PFSK-1 (cell line): ENCODE results near the gene FTL.
A peak's percentile ranks its signal among the peaks of the same experiment; 100 is the strongest.

ENCODE experiments used
- POLR2AphosphoS5 ChIP-seq: IDR thresholded peaks from 2 replicates; pipeline ENCODE4 v1.6.1; 2012; ENCODE audit warnings: low read depth, mild to moderate bottlenecking, control low read depth, low read length, moderate library complexity
- TAF1 ChIP-seq: IDR thresholded peaks from 2 replicates; pipeline ENCODE4 v1.6.1; 2012; ENCODE audit warnings: low read length, control low read depth, borderline replicate concordance; ENCODE audit not compliant: insufficient read depth
- TF ChIP-seq, protein P1 (sequence below), 2 experiments: IDR thresholded peaks; 2 replicates each; pipeline versions ENCODE4 v1.6.1 to v1.8.0; 2011 to 2012; ENCODE audit warnings: low read depth in 2 of 2, low read length in 2 of 2, control low read depth in 1 of 2, inconsistent platforms in 1 of 2, mild to moderate bottlenecking in 1 of 2, moderate library complexity in 1 of 2; ENCODE audit not compliant: insufficient read depth in 1 of 2

DNA sequence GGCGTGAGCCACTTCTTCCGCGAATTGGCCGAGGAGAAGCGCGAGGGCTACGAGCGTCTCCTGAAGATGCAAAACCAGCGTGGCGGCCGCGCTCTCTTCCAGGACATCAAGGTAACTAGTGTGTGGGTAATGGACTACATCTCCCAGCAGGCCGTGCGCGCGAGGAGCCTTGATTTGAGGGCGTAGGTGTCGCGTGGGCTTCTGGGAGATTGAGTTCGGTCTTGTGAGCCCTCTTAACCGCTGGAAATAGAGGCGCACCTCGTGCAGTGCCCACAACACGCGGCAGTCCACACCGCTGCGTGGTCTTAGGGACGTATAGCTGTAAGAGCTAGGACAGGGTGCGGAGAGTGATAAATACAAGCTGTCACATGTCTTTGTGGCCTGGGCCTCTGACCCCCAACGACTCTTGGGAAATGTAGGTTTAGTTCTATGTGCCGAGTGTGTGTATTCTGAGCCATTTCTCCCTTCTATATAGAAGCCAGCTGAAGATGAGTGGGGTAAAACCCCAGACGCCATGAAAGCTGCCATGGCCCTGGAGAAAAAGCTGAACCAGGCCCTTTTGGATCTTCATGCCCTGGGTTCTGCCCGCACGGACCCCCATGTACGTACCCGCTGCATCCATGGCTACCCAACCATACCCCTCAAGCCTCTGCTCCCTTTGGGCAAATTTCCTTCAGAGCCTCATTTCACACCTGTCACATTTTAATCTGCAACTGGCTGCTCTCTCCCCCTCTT, 864 bp downstream of the FTL start:
- TF ChIP-seq POLR2AphosphoS5 (peak; percentile 10; the same call in 1 of the 2 replicates), TAF1 (no peak)
- TF ChIP-seq, protein P1, sequence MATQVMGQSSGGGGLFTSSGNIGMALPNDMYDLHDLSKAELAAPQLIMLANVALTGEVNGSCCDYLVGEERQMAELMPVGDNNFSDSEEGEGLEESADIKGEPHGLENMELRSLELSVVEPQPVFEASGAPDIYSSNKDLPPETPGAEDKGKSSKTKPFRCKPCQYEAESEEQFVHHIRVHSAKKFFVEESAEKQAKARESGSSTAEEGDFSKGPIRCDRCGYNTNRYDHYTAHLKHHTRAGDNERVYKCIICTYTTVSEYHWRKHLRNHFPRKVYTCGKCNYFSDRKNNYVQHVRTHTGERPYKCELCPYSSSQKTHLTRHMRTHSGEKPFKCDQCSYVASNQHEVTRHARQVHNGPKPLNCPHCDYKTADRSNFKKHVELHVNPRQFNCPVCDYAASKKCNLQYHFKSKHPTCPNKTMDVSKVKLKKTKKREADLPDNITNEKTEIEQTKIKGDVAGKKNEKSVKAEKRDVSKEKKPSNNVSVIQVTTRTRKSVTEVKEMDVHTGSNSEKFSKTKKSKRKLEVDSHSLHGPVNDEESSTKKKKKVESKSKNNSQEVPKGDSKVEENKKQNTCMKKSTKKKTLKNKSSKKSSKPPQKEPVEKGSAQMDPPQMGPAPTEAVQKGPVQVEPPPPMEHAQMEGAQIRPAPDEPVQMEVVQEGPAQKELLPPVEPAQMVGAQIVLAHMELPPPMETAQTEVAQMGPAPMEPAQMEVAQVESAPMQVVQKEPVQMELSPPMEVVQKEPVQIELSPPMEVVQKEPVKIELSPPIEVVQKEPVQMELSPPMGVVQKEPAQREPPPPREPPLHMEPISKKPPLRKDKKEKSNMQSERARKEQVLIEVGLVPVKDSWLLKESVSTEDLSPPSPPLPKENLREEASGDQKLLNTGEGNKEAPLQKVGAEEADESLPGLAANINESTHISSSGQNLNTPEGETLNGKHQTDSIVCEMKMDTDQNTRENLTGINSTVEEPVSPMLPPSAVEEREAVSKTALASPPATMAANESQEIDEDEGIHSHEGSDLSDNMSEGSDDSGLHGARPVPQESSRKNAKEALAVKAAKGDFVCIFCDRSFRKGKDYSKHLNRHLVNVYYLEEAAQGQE (IDR thresholded peaks at IDR 0.05; ENCODE audit: insufficient read depth in 1 of 2, low read depth in 2 of 2, low read length in 2 of 2), result no peak
